Upper lobe of left lung (tissue), 4 donors: ENCODE data around the gene RNF123.

ENCODE experiments used
- CTCF ChIP-seq, 6 experiments: fragments of 450-650 bp in 4 of 6; fragments of 200-600 bp in 2 of 6; sonication (generic) in 2 of 6; IDR thresholded peaks; one replicate each; pipeline ENCODE4 v1.5.1; 2016 to 2019; ENCODE audit warnings: antibody characterized with exemption in 6 of 6
- EP300 ChIP-seq, 4 donors: sonication (generic); formaldehyde crosslinking; IDR thresholded peaks; one replicate each; pipeline ENCODE4 v1.5.1; 2017; ENCODE audit warnings: antibody characterized with exemption in 4 of 4, control low read depth in 2 of 4
- POLR2A ChIP-seq, 4 donors: fragments of 450-650 bp; IDR thresholded peaks; one replicate each; pipeline ENCODE4 v1.5.1; 2016 to 2017; ENCODE audit warnings: antibody characterized with exemption in 4 of 4, mild to moderate bottlenecking in 2 of 4
- POLR2AphosphoS5 ChIP-seq, 2 donors: sonication (generic); formaldehyde crosslinking; IDR thresholded peaks; one replicate each; pipeline ENCODE4 v1.5.1; 2017; ENCODE audit warnings: antibody characterized with exemption in 2 of 2

- TF ChIP-seq CTCF (IDR thresholded peaks at IDR 0.05) (no peak), POLR2AphosphoS5 (IDR thresholded peaks at IDR 0.05) (no peak), POLR2A (IDR thresholded peaks at IDR 0.05) (no peak), EP300 (IDR thresholded peaks at IDR 0.05) (no peak)
Observed at GRCh38 chr3:49750056-49750455, 60.7 kb downstream of the RNF123 start.
